CMK (cell line): ENCODE data around the gene REX1BD.

ENCODE experiments used
- DNase-seq: peaks from one replicate; pipeline ENCODE4 v3.0.0-alpha.2; 2010; ENCODE audit warnings: low read depth

The REX1BD gene

DNA sequence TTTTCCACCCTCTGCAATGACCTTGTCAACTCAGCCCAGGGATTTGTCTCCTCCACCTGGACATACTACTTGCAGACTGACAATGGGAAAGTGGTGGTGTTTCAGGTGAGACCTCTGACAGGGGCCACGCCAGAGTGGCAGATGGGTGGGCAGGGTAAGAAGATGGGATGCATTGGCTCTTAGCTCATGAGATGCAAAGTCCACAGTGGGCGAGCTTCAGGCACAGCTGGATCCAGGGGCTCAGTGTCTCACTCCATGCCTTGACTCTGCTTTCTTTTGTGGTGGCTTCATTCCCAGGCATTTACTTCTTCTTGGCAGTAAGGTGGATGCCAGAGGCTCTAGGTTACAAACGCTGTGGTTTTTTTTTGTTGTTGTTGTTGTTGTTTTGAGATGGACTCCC, 27.4 kb downstream of the REX1BD start:
- no peak for DNase-seq

DNA sequence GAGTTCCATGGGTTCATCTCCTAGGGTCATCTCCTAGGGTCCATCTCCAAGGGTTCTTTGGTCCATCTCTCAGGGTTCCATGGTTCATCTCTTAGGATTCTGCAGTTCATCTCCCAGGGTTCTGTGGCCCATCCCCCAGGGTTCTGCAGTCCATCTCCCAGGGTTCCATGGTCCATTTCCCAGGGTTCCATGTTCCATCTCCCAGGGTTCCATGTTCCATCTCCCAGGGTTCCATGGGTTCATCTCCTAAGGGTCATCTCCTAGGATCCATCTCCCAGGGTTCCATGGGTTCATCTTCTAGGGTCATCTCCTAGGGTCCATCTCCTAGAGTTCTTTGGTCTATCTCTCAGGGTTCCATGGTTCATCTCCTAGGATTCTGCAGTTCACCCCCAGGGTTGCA, 29.0 kb downstream of the REX1BD start:
- DNase-seq, result no peak

DNA sequence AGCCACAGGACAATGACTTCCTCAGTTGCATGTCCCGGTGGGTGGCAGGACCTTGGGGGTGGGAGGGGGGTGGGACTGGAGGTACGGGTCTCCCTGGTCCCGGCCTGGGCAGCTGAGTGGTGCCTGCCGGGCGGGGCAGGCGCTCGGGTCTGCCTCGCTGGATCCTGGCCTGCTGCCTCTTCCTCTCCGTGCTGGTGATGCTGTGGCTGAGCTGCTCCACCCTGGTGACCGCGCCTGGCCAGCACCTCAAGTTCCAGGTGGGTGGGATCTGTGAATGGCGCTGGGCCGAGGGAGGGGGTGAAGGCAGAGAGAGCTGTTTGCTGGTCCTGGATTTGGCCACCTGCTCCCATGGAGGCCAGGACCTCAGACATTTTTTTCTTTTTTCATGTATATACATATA, 29.6 kb downstream of the REX1BD start:
- no peak for DNase-seq

GRCh38 chr19:18620311-18620710, 31.7 kb downstream of the REX1BD start:
- DNase-seq, result no peak

DNA sequence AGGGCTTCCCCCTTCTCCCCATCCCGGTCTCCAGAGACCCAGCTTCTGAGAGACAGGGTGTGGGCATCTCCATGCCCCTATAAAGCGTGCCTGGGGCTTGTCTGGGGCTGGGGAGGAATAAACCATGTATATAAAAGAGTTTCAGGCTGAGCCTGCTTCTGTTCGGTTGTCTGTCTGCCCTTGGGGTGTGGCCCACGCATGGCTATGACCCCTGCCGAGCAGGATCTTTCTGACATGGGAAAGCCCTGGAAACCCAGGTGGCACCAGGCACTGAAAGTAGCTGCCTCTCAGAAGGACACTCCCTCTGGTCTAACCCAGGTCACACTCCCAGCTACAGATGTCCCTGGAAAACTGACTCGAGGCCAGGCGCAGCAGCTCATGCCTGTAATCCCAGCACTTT, 32.3 kb downstream of the REX1BD start:
- no peak for DNase-seq

- DNase-seq, result no peak
These were observed 38.3 kb downstream of the REX1BD start for GRCh38 chr19:18626906-18627305.

DNA sequence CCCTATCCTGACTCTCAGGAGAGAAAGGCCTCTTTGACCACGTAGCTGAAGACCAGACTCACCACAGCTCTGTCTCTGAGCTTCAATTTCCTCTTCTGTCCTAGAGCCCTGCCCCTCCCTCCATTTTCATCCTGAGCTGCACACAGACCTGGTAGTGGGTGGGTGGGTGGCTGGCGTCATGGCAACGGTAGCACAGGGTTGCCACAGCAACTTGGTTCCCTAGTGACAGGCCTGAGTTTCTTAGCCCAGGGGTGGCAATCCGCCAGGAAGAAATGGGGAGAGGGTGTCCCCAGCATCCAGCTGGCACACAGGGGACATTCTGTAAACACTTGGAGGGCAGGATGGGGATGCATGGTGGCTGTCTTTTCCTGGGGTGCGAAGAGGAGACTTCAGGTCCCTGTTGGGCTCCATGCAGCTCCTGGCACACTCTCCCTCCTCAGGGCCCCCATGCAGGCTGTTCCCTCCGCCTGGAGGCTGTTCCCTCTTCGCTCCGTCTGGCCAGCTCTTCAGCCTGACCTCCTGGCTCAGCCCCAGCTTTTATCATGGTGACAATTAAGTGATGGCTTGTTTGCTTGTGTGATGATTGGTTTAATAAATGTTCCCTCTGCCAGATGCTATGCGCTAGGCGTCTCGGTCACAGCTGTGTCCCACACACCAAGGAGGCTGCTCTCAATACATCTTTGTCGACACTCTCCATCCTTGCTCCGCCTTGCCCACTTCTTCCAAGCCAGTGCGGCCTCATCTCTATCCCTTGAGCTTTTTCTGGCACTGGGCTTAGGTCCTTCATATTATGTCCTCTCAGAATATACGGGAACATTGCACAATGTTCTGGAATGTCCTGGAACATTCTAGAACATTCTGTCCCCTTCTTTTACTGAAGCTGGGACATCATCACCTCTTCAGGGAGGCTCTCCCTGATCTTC, 40.8 kb downstream of the REX1BD start:
- no peak for DNase-seq

DNA sequence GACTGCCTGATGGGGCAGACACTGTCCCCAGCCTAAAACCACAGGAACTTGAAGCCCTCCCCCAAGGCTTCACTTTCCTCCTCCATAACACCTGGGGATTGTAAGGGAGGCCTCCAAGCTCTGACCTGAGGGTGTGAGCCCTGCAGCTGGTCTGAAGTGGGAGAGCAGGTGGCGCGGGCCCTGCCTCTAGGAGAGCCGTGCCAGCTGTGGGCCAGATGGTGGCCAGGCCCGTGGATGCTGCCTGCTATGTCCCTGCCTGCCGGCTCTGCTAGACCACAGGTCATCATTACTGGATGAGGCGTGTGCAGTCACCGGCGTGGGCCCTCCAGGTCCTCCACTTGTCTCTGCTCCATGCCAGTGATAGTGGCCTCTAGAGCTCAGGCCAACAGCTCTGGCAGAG, 44.7 kb downstream of the REX1BD start:
- DNase-seq, result no peak

- DNase-seq, result no peak
These were observed 46.2 kb downstream of the REX1BD start for GRCh38 chr19:18634612-18635297.

GRCh38 chr19:18635831-18636182, 47.2 kb downstream of the REX1BD start:
- DNase-seq, result no peak

- DNase-seq, result peak; percentile 87
These were observed 47.8 kb downstream of the REX1BD start for GRCh38 chr19:18636183-18636968.

- no peak for DNase-seq
These were observed 48.5 kb downstream of the REX1BD start, which contains the start of gene KLHL26 for GRCh38 chr19:18636969-18637629. Gene KLHL26, plus strand, starts transcription at chr19:18637028. Its CDS starts 27 bp downstream, at chr19:18637055.

DNA sequence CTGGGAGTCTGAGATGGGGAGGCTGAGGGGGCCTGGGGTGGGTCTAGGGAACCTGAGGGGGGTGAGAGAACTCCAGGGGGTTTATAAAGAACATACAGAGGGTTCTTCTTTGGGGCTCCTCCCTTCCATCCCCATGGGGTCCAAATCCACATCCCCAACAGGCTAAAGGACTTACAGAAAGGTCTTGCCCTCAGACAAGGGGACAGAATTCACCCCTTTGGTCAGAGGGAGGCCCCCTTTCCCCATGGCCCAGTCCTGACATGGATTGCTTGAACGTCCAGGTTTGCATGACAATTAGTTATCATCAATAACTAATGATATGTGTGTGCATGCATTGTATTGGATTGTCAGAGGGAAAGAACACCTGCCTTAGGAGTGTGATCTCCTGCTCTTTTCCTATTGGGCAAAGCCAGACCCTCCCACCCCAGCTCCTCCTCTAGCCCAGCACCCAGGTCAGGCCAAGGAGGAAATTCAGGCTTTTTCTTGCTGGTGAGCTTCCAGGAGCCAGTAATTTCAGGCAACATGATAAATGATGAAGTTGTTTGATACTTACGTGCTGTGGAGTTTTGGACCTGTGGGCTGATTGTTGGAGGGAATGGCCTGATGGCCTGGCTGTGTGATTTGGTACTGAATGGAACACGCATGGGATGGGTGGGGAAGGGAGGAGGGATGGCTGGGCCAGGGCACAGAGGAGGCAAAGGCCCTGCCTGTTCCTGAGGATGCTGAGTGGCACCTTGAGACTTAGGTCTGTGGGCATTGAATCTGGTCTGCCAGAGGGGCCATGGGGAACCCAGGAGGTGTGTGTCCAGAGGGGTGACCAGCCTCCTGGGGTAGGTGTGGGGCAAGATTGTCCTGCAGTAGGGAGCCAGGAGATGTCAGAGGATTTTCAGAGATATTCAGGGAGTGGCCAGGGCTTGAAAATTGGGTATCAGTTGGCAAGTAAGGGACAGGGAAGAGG, 49.4 kb downstream of the REX1BD start:
- no peak for DNase-seq

DNA sequence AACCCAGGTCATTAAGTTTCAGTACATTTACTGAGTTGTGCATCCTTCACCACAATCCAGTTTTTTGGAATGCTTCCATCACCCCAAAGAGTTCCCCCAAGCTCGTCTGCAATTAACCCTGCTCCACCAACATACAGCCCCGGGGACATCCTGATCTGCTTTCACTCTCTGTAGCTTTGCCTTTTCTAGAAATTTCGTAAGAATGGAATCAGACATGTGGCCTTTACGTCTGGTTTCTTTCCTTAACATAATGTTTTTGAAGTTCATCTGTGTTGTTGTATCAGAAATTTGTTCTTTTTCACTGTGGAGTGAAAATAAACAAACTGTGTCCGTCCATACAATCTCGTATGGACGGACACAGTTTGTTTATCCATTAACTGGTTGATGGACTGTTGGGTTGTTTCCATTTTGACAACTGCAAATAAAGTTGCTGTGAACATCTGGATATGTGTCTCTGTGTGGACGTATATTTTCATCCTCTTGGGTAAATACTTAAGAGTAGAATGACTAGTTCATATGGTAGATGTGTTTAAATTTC, 51.2 kb downstream of the REX1BD start:
- DNase-seq, result no peak
